ENCODE measurements around the gene SYNE1. TPM values are rescaled to one million over a fixed set of nuclear protein-coding genes. Genes with fewer than 3 reads are reported as not detected.

SYNE1 gene
- total RNA-seq, 1 donor from 2014 or later: 26.6 TPM

- Mint-ChIP-seq H3K27ac (no peak overlapping the region), H3K9me3 (peaks cover 5% of the 10 kb centered on the region), H3K4me1 (ENCODE audit: unreplicated experiment) (peaks cover 11% of the 10 kb centered on the region), H3K27me3 (peaks cover 4% of the 10 kb centered on the region), H3K36me3 (no peaks in the 10 kb centered on the region), H3K4me3 (no peak overlapping the region)
- TF ChIP-seq CTCF (conservative IDR thresholded peaks at IDR 0.05): no peak
- DNase-seq (ENCODE audit: extremely low spot score, unreplicated experiment): no peak
Measured at GRCh38 chr6:152598421-152598820, 38.7 kb downstream of the SYNE1 start.

- no peaks in the 10 kb centered on the region for H3K27me3 Mint-ChIP-seq
- DNase-seq (ENCODE audit: extremely low spot score, unreplicated experiment): no peak
- H3K9me3 Mint-ChIP-seq: peaks cover 5% of the 10 kb centered on the region
- H3K27ac Mint-ChIP-seq: no peak overlapping the region
- no peak for TF ChIP-seq CTCF (conservative IDR thresholded peaks at IDR 0.05)
- H3K4me3 Mint-ChIP-seq: no peak overlapping the region
- H3K4me1 Mint-ChIP-seq (ENCODE audit: unreplicated experiment): peaks cover 11% of the 10 kb centered on the region
- H3K36me3 Mint-ChIP-seq: no peaks in the 10 kb centered on the region
Measured at GRCh38 chr6:152596726-152597125, 40.4 kb downstream of the SYNE1 start.

DNA sequence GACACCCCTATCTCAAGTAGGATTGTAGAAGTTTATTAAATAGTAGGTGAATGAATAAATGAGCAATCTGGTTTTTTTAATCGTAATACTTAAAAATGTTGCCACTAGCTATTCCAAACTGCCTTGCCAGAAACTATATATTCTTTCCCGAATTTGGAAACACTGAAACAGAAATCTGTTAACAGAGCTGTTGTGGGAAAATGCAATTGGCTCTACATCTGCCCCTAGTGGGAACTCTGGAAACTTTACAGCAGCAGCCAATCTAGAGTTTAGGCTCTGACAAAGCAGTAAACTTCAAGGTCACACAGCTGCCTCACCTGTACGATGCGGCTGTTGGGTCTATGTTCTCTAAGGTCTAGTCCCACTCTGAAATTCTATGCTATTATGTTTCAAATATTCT, 41.7 kb downstream of the SYNE1 start:
- Mint-ChIP-seq H3K4me3 (no peak overlapping the region), H3K27ac (no peak overlapping the region), H3K27me3 (no peaks in the 10 kb centered on the region), H3K9me3 (peaks cover 5% of the 10 kb centered on the region), H3K4me1 (ENCODE audit: unreplicated experiment) (peaks cover 11% of the 10 kb centered on the region), H3K36me3 (no peaks in the 10 kb centered on the region)
- DNase-seq (ENCODE audit: extremely low spot score, unreplicated experiment): no peak
- peak; percentile 62 for TF ChIP-seq CTCF (conservative IDR thresholded peaks at IDR 0.05)

GRCh38 chr6:152594701-152595100, 42.5 kb downstream of the SYNE1 start:
- peaks cover 10% of the 10 kb centered on the region for H3K4me1 Mint-ChIP-seq (ENCODE audit: unreplicated experiment)
- H3K9me3 Mint-ChIP-seq: peaks cover 5% of the 10 kb centered on the region
- H3K4me3 Mint-ChIP-seq: no peak overlapping the region
- TF ChIP-seq CTCF (conservative IDR thresholded peaks at IDR 0.05): no peak
- no peaks in the 10 kb centered on the region for H3K36me3 Mint-ChIP-seq
- H3K27me3 Mint-ChIP-seq: no peaks in the 10 kb centered on the region
- DNase-seq (ENCODE audit: extremely low spot score, unreplicated experiment): no peak
- H3K27ac Mint-ChIP-seq: peak overlapping the region; percentile 12

DNA sequence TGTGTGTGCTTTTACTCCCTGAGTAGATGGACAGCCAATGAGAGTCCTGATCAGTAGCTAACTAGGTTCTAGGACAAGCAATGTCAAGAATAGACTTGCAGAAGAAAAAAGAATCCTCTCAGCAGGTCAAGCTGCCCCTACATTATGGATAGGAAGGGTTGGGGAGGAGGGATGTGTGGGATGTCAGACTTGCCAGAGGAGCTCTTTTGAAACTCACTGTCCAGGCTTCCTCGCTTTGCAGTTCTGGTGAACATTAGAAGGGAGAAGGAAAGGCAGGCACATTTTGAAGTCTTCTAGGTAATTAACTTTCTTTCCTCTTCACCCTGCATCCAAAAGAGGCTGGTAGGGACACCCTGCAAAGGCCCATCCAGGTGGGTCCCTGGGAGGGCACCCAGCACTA, 48.7 kb downstream of the SYNE1 start:
- no peak for DNase-seq (ENCODE audit: extremely low spot score, unreplicated experiment)
- H3K4me3 Mint-ChIP-seq: no peak overlapping the region

More for the DNA sequence above, 48.7 kb downstream of the SYNE1 start:
- H3K27me3 Mint-ChIP-seq: no peaks in the 10 kb centered on the region
- no peaks in the 10 kb centered on the region for H3K4me1 Mint-ChIP-seq (ENCODE audit: unreplicated experiment)
- no peak for TF ChIP-seq CTCF (conservative IDR thresholded peaks at IDR 0.05)
- no peak overlapping the region for H3K27ac Mint-ChIP-seq
- no peaks in the 10 kb centered on the region for H3K36me3 Mint-ChIP-seq
- H3K9me3 Mint-ChIP-seq: no peaks in the 10 kb centered on the region

Measured in type B pancreatic cell (in vitro differentiated cells).